Trophoblast cell (in vitro differentiated cells and primary cell): ENCODE measurements around the gene RMRP.
A peak's percentile ranks its signal among the peaks of the same experiment; 100 is the strongest.

ENCODE experiments used
- DNase-seq, 2 donors: peaks; one replicate each; pipeline ENCODE4 v3.0.0-alpha.2; 2016
- H2AFZ ChIP-seq: 2 replicates; pipeline ENCODE4 v1.6.1; 2013; ENCODE audit warnings: low read length, moderate library complexity, mild to moderate bottlenecking; ENCODE audit not compliant: insufficient read depth, poor library complexity
- H2AK5ac ChIP-seq: 2 replicates; pipeline ENCODE4 v1.6.1; 2013; ENCODE audit warnings: mild to moderate bottlenecking, low read length
- H2BK120ac ChIP-seq: 2 replicates; pipeline ENCODE4 v1.6.1; 2013; ENCODE audit warnings: low read length, mild to moderate bottlenecking, moderate library complexity; ENCODE audit not compliant: insufficient read depth, poor library complexity
- H2BK12ac ChIP-seq: 2 replicates; pipeline ENCODE4 v1.6.1; 2013; ENCODE audit warnings: mild to moderate bottlenecking, low read length, moderate library complexity
- H2BK5ac ChIP-seq: 2 replicates; pipeline ENCODE4 v1.6.1; 2013; ENCODE audit warnings: low read length, low read depth, moderate library complexity, mild to moderate bottlenecking; ENCODE audit not compliant: poor library complexity
- H3K14ac ChIP-seq: 2 replicates; pipeline ENCODE4 v1.6.1; 2013; ENCODE audit warnings: mild to moderate bottlenecking, low read length
- H3K18ac ChIP-seq: 2 replicates; pipeline ENCODE4 v1.6.1; 2013; ENCODE audit warnings: mild to moderate bottlenecking, low read length
- H3K23ac ChIP-seq: 2 replicates; pipeline ENCODE4 v1.6.1; 2013; ENCODE audit warnings: low read length
- H3K27ac ChIP-seq: 2 replicates; pipeline ENCODE4 v1.5.1; 2013; ENCODE audit warnings: low read depth, mild to moderate bottlenecking, inconsistent platforms, low read length, moderate library complexity
- H3K27me3 ChIP-seq: 2 replicates; pipeline ENCODE4 v1.6.1; 2013; ENCODE audit warnings: inconsistent platforms, mild to moderate bottlenecking, low read length, moderate library complexity; ENCODE audit not compliant: insufficient read depth
- H3K36me3 ChIP-seq, 2 experiments: 1 replicate in 1 of 2; 2 replicates in 1 of 2; pipeline ENCODE4 v1.6.1; 2013; ENCODE audit warnings: low read length in 2 of 2, mild to moderate bottlenecking in 2 of 2, moderate library complexity in 1 of 2; ENCODE audit not compliant: insufficient read depth in 2 of 2, control insufficient read depth in 1 of 2
- H3K4ac ChIP-seq: 2 replicates; pipeline ENCODE4 v1.6.1; 2013; ENCODE audit warnings: low read depth, mild to moderate bottlenecking, low read length, moderate library complexity
- H3K4me1 ChIP-seq, 2 experiments: 1 replicate in 1 of 2; 2 replicates in 1 of 2; pipeline ENCODE4 v1.6.1; 2013; ENCODE audit warnings: low read length in 2 of 2, mild to moderate bottlenecking in 2 of 2, moderate library complexity in 1 of 2; ENCODE audit not compliant: insufficient read depth in 2 of 2, control insufficient read depth in 1 of 2
- H3K4me2 ChIP-seq: 2 replicates; pipeline ENCODE4 v1.6.1; 2013; ENCODE audit warnings: inconsistent platforms, mild to moderate bottlenecking, low read length, moderate library complexity
- H3K4me3 ChIP-seq: 2 replicates; pipeline ENCODE4 v1.5.1; 2013; ENCODE audit warnings: mild to moderate bottlenecking, low read depth, low read length, inconsistent platforms
- H3K79me1 ChIP-seq: one replicate; pipeline ENCODE4 v1.6.1; 2013; ENCODE audit warnings: low read length
- H3K79me2 ChIP-seq: 2 replicates; pipeline ENCODE4 v1.6.1; 2013; ENCODE audit warnings: low read length, mild to moderate bottlenecking; ENCODE audit not compliant: control insufficient read depth, insufficient read depth, poor library complexity
- H3K9ac ChIP-seq: 2 replicates; pipeline ENCODE4 v1.6.1; 2013; ENCODE audit warnings: mild to moderate bottlenecking, low read length
- H3K9me3 ChIP-seq: 2 replicates; pipeline ENCODE4 v1.6.1; 2013; ENCODE audit warnings: low read depth, mild to moderate bottlenecking, control low read depth, inconsistent platforms, low read length; ENCODE audit not compliant: insufficient read depth
- H4K12ac ChIP-seq: 2 replicates; pipeline ENCODE4 v1.6.1; 2013; ENCODE audit warnings: low read depth, mild to moderate bottlenecking, low read length, moderate library complexity
- H4K8ac ChIP-seq: 2 replicates; pipeline ENCODE4 v1.6.1; 2013; ENCODE audit warnings: low read depth, mild to moderate bottlenecking, low read length, moderate library complexity
- H4K91ac ChIP-seq: one replicate; pipeline ENCODE4 v1.6.1; 2013; ENCODE audit warnings: low read depth, mild to moderate bottlenecking, low read length, moderate library complexity
- WGBS: extraction: QIAGEN DNeasy Blood & Tissue Kit; methylation state at CpG from one replicate; pipeline ENCODE4 v1.1.7; 2013; ENCODE audit warnings: missing lambda C conversion rate; ENCODE audit not compliant: insufficient read length, insufficient coverage; ENCODE audit errors: extremely low coverage; 5-methylcytosine and 5-hydroxymethylcytosine counted together

The RMRP gene

GRCh38 chr9:35666549-35666948, 8.7 kb upstream of the RMRP start:
- Histone ChIP-seq H3K27ac (no peak overlapping the region), H2BK12ac (no peak overlapping the region), H3K14ac (no peak overlapping the region), H2BK120ac (no peak overlapping the region), H3K23ac (no peak overlapping the region), H4K91ac (no peak overlapping the region), H3K9ac (no peak overlapping the region), H3K9me3 (peaks cover 2% of the 10 kb centered on the region), H4K12ac (no peak overlapping the region), H3K79me1 (peaks cover 6% of the 10 kb centered on the region), H3K4me3 (no peak overlapping the region), H2BK5ac (no peak overlapping the region), H3K79me2 (peaks cover 5% of the 10 kb centered on the region), H2AFZ (no peak overlapping the region), H2AK5ac (no peak overlapping the region), H3K36me3 (peaks cover 5 to 7% of the 10 kb centered on the region in 2 experiments), H4K8ac (no peak overlapping the region), H3K27me3 (no peaks in the 10 kb centered on the region), H3K4ac (no peak overlapping the region), H3K4me1 (peaks cover 17 to 23% of the 10 kb centered on the region in 2 experiments), H3K18ac (no peak overlapping the region), H3K4me2 (no peak overlapping the region)
- no peak for DNase-seq
- no CpG with 5 or more reads among the region's 5 CpGs for WGBS

- peaks cover 5 to 7% of the 10 kb centered on the region in 2 experiments for H3K36me3 ChIP-seq
- no peak overlapping the region for H3K4ac ChIP-seq
- H3K27ac ChIP-seq = no peak overlapping the region
- H3K9ac ChIP-seq = no peak overlapping the region
- H2AFZ ChIP-seq = no peak overlapping the region
- H3K9me3 ChIP-seq = peaks cover 2% of the 10 kb centered on the region
- H4K91ac ChIP-seq = no peak overlapping the region
- H3K4me2 ChIP-seq = no peak overlapping the region
- H3K14ac ChIP-seq = no peak overlapping the region
- H3K18ac ChIP-seq = no peak overlapping the region
- H3K23ac ChIP-seq = no peak overlapping the region
- no peak overlapping the region for H3K4me3 ChIP-seq
- no peak overlapping the region for H2BK5ac ChIP-seq
- no peak overlapping the region for H2BK12ac ChIP-seq
- H2BK120ac ChIP-seq = no peak overlapping the region
- no peak overlapping the region for H4K8ac ChIP-seq
- no peak for DNase-seq
- peaks cover 6% of the 10 kb centered on the region for H3K79me1 ChIP-seq
- no peaks in the 10 kb centered on the region for H3K27me3 ChIP-seq
- H3K79me2 ChIP-seq = peaks cover 5% of the 10 kb centered on the region
- WGBS = no CpG with 5 or more reads among the region's 1 CpG
- peaks cover 17 to 23% of the 10 kb centered on the region in 2 experiments for H3K4me1 ChIP-seq
- no peak overlapping the region for H4K12ac ChIP-seq
- H2AK5ac ChIP-seq = no peak overlapping the region
Observed at GRCh38 chr9:35666045-35666444, 8.2 kb upstream of the RMRP start.

GRCh38 chr9:35665471-35665818, 7.6 kb upstream of the RMRP start:
- H3K9me3 ChIP-seq = peaks cover 2% of the 10 kb centered on the region
- H2BK5ac ChIP-seq = no peak overlapping the region
- peaks cover 17 to 23% of the 10 kb centered on the region in 2 experiments for H3K4me1 ChIP-seq
- H3K4me3 ChIP-seq = peak overlapping the region; percentile 62
- no peak overlapping the region for H2BK12ac ChIP-seq
- H3K27ac ChIP-seq = no peak overlapping the region
- peak overlapping the region; percentile 79 for H4K12ac ChIP-seq
- H4K8ac ChIP-seq = peak overlapping the region; percentile 93
- no peaks in the 10 kb centered on the region for H3K27me3 ChIP-seq
- H3K4ac ChIP-seq = peak overlapping the region; percentile 10
- H3K9ac ChIP-seq = peak overlapping the region; percentile 24
- WGBS = 100% methylated on average over 1 of the region's 5 CpGs
- peaks cover 6% of the 10 kb centered on the region for H3K79me1 ChIP-seq
- H2AK5ac ChIP-seq = no peak overlapping the region
- peaks cover 5% of the 10 kb centered on the region for H3K79me2 ChIP-seq
- H3K36me3 ChIP-seq = peaks cover 10 to 12% of the 10 kb centered on the region in 2 experiments
- no peak overlapping the region for H3K23ac ChIP-seq
- peak overlapping the region; percentile 28 for H3K14ac ChIP-seq
- peak overlapping the region; percentile 89 for H3K4me2 ChIP-seq
- no peak for DNase-seq
- peak overlapping the region; percentile 56 for H2BK120ac ChIP-seq
- H3K18ac ChIP-seq = peak overlapping the region; percentile 51
- peak overlapping the region; percentile 89 for H2AFZ ChIP-seq
- H4K91ac ChIP-seq = peak overlapping the region; percentile 26

GRCh38 chr9:35664531-35665470, 7.0 kb upstream of the RMRP start, which contains the start of gene ARHGEF39:
Gene ARHGEF39 (minus strand): TSS chr9:35665195. CDS start chr9:35665169, 26 bp downstream.
- Histone ChIP-seq H3K9me3 (peaks cover 2% of the 10 kb centered on the region), H3K79me1 (peaks cover 6% of the 10 kb centered on the region), H4K91ac (peak within 1 kb of the TSS; percentile 95), H3K79me2 (peaks cover 5% of the 10 kb centered on the region), H2AFZ (peak within 1 kb of the TSS; percentile 95), H3K27me3 (no peaks in the 10 kb centered on the region), H3K4me3 (peak within 1 kb of the TSS; percentile 80), H3K4me2 (peak within 1 kb of the TSS; percentile 89), H2BK120ac (peak within 1 kb of the TSS; percentile 77), H3K9ac (peak within 1 kb of the TSS; percentile 83), H4K12ac (peak within 1 kb of the TSS; percentile 88), H3K4ac (peak within 1 kb of the TSS; percentile 82), H2BK12ac (no peak within 1 kb of the TSS), H3K27ac (no peak within 1 kb of the TSS), H4K8ac (peak within 1 kb of the TSS; percentile 95), H3K14ac (peak within 1 kb of the TSS; percentile 94), H2BK5ac (peak within 1 kb of the TSS; percentile 60), H3K4me1 (peaks cover 17 to 23% of the 10 kb centered on the region in 2 experiments), H3K23ac (no peak within 1 kb of the TSS), H3K18ac (peak within 1 kb of the TSS; percentile 93), H2AK5ac (peak within 1 kb of the TSS; percentile 81), H3K36me3 (peaks cover 13 to 16% of the 10 kb centered on the region in 2 experiments)
- peak; percentile 73 to 85 for DNase-seq
- WGBS = no CpG with 5 or more reads among the region's 58 CpGs
